ENCODE measurements around the gene NAP1L4. TPM values are rescaled to one million over a fixed set of nuclear protein-coding genes. Genes with fewer than 3 reads are reported as not detected.

Gene NAP1L4
- polyA plus RNA-seq, 1 of the 3 experiments (the other 2 are of a cell fraction): 104 TPM

DNA sequence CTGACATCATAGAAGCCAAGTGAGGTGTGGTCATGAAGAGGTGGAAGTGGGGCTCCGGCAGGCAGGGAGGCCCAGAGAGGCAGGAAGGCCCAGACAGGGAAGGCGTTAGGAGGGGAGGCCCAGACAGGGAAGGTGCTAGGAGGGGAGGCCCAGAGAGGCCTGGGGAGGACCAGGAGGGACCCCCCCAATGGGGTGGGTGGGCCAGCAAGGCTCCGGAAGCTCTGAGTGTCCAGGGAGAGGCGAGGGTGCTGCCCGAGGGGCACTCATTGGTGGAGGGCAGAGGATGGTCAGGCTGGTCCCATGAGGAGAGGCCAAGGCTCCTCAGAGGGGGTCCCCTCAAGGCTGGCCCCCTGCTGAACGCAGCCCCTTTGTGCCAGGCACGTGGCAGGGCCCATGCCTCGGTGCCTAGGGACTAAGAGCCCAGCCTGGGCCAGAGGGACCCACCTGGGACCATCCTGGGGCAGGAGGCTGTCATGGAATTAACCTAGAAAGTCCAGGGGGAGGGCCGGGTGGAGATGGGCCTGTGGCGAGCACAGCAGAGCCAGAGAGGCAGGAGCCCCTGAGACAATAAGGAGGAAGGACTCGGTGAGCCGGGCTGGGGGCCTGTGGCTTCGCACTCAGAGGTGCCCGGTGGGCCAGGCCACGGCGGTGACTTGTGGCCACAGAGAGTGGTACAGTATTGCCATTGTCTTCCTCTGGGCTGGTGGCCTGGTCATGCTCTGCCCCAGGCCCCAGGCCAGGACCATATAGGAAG, 75.1 kb downstream of the NAP1L4 start:
- Histone ChIP-seq H4K20me1 (ENCODE audit: insufficient read depth) (no peaks in the 10 kb centered on the region), H3K4me2 (no peak overlapping the region), H3K79me2 (ENCODE audit: insufficient read depth) (no peaks in the 10 kb centered on the region), H3K4me3 (ENCODE audit: low read depth in 2 of 2, low read length in 1 of 2) (no peak overlapping the region), H3F3A (replicated peaks; ENCODE audit: insufficient read depth) (no peaks in the 10 kb centered on the region), H3K9me2 (no peaks in the 10 kb centered on the region), H3K4me1 (ENCODE audit: control insufficient read depth in 1 of 2, insufficient read depth in 2 of 2, low read depth in 1 of 2, low read length in 1 of 2) (peaks cover 14 to 23% of the 10 kb centered on the region in 2 experiments; a peak in 3 of 4 replicates), H3K36me3 (replicated peaks in 1 of 2; ENCODE audit: control insufficient read depth in 1 of 2, insufficient read depth in 2 of 2, low read length in 1 of 2) (no peaks in the 10 kb centered on the region), H2AFZ (ENCODE audit: low read depth) (no peak overlapping the region), H3K27me3 (ENCODE audit: insufficient read depth) (no peaks in the 10 kb centered on the region), H3K9ac (no peak overlapping the region), H3K9me3 (no peaks in the 10 kb centered on the region), H3K27ac (ENCODE audit: low read depth in 2 of 2, low read length in 1 of 2) (no peak overlapping the region)
- no peak for DNase-seq
- ChIA-PET POLR2A (no interaction called here), CTCF (interaction anchor here (1.2 to 5.2 kb wide), 6 partner anchors 13 to 517 kb away, joined by 3 to 27 read pairs (median 6); partner anchors contain the start of gene PHLDA2)
- 88% methylated on average over 6 of the region's 16 CpGs for WGBS (ENCODE audit: low lambda C conversion rate)
- TF ChIP-seq, protein P1, sequence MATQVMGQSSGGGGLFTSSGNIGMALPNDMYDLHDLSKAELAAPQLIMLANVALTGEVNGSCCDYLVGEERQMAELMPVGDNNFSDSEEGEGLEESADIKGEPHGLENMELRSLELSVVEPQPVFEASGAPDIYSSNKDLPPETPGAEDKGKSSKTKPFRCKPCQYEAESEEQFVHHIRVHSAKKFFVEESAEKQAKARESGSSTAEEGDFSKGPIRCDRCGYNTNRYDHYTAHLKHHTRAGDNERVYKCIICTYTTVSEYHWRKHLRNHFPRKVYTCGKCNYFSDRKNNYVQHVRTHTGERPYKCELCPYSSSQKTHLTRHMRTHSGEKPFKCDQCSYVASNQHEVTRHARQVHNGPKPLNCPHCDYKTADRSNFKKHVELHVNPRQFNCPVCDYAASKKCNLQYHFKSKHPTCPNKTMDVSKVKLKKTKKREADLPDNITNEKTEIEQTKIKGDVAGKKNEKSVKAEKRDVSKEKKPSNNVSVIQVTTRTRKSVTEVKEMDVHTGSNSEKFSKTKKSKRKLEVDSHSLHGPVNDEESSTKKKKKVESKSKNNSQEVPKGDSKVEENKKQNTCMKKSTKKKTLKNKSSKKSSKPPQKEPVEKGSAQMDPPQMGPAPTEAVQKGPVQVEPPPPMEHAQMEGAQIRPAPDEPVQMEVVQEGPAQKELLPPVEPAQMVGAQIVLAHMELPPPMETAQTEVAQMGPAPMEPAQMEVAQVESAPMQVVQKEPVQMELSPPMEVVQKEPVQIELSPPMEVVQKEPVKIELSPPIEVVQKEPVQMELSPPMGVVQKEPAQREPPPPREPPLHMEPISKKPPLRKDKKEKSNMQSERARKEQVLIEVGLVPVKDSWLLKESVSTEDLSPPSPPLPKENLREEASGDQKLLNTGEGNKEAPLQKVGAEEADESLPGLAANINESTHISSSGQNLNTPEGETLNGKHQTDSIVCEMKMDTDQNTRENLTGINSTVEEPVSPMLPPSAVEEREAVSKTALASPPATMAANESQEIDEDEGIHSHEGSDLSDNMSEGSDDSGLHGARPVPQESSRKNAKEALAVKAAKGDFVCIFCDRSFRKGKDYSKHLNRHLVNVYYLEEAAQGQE (IDR thresholded peaks at IDR 0.05; ENCODE audit: low read depth, low read length): no peak
- no peak for TF ChIP-seq FOSL2 (IDR thresholded peaks at IDR 0.05; ENCODE audit: borderline replicate concordance, low read depth)
- TF ChIP-seq TCF12 (IDR thresholded peaks at IDR 0.05): no peak
- TF ChIP-seq TAF1 (IDR thresholded peaks at IDR 0.05; ENCODE audit: borderline replicate concordance, low read depth, low read length): no peak
- no peak for TF ChIP-seq POLR2AphosphoS5 (IDR thresholded peaks at IDR 0.05; ENCODE audit: low read depth, low read length)
- TF ChIP-seq, protein P2, sequence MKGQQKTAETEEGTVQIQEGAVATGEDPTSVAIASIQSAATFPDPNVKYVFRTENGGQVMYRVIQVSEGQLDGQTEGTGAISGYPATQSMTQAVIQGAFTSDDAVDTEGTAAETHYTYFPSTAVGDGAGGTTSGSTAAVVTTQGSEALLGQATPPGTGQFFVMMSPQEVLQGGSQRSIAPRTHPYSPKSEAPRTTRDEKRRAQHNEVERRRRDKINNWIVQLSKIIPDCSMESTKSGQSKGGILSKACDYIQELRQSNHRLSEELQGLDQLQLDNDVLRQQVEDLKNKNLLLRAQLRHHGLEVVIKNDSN (IDR thresholded peaks at IDR 0.05; ENCODE audit: borderline replicate concordance, low read depth): no peak
- TF ChIP-seq MXI1 (IDR thresholded peaks at IDR 0.05; ENCODE audit: low read depth, low read length): no peak
- TF ChIP-seq GABPA (IDR thresholded peaks at IDR 0.05; ENCODE audit: low read depth): no peak
- no peak for TF ChIP-seq RXRA (IDR thresholded peaks at IDR 0.05; ENCODE audit: borderline replicate concordance, low read depth)
- no peak for TF ChIP-seq NRF1 (IDR thresholded peaks at IDR 0.05; ENCODE audit: low read depth, low read length)
- TF ChIP-seq GATA2 (CRISPR knock-in tag; IDR thresholded peaks at IDR 0.05): no peak
- TF ChIP-seq EZH2phosphoT487 (IDR thresholded peaks at IDR 0.05; ENCODE audit: borderline replicate concordance, low read depth): no peak

Data from SK-N-SH (cell line).